ENCODE measurements around the gene ENTPD8.

- TF ChIP-seq CTCF (IDR thresholded peaks at IDR 0.05) (no peak), POLR2A (IDR thresholded peaks at IDR 0.05) (no peak), POLR2AphosphoS5 (IDR thresholded peaks at IDR 0.05) (no peak)
Observed at GRCh38 chr9:137437691-137438590, 3.2 kb downstream of the ENTPD8 start.

Data from gastroesophageal sphincter (tissue), 3 donors.